BLaER1 (cell line): ENCODE data around the gene CNTNAP3B.
"Not testable (repeated sequence)": the region's sequence is repeated elsewhere in the genome, so short reads cannot be mapped to it uniquely, and the experiment has no call there.

Source experiments
- H3K27ac ChIP-seq: shearing (Covaris generic); formaldehyde crosslinking; 2 replicates; pipeline ENCODE4 v1.8.1; 2022
- H3K27me3 ChIP-seq: shearing (Covaris generic); formaldehyde crosslinking; 2 replicates; pipeline ENCODE4 v1.8.1; 2022
- H3K36me3 ChIP-seq: shearing (Covaris generic); formaldehyde crosslinking; 2 replicates; pipeline ENCODE4 v1.8.1; 2022
- H3K4me1 ChIP-seq: shearing (Covaris generic); formaldehyde crosslinking; 2 replicates; pipeline ENCODE4 v1.8.1; 2022
- H3K4me2 ChIP-seq: shearing (Covaris generic); formaldehyde crosslinking; 2 replicates; pipeline ENCODE4 v1.8.1; 2022
- H3K4me3 ChIP-seq: shearing (Covaris generic); formaldehyde crosslinking; 2 replicates; pipeline ENCODE4 v1.8.1; 2022
- H3K9ac ChIP-seq: shearing (Covaris generic); formaldehyde crosslinking; 2 replicates; pipeline ENCODE4 v1.8.1; 2022
- H3K9me3 ChIP-seq: shearing (Covaris generic); formaldehyde crosslinking; 2 replicates; pipeline ENCODE4 v1.8.1; 2022
- H4K20me1 ChIP-seq: shearing (Covaris generic); formaldehyde crosslinking; 2 replicates; pipeline ENCODE4 v1.8.1; 2022

CNTNAP3B gene

GRCh38 chr9:42033541-42033940 is 95.7 kb downstream of the CNTNAP3B start:
- not testable (repeated sequence) for H3K27ac ChIP-seq, H3K9ac ChIP-seq, H3K27me3 ChIP-seq, H3K9me3 ChIP-seq, H3K4me2 ChIP-seq, H4K20me1 ChIP-seq, H3K4me3 ChIP-seq, H3K4me1 ChIP-seq, H3K36me3 ChIP-seq

GRCh38 chr9:42020639-42021038 is 108.6 kb downstream of the CNTNAP3B start:
- not testable (repeated sequence) for H3K4me2 ChIP-seq, H3K36me3 ChIP-seq, H3K4me1 ChIP-seq, H3K4me3 ChIP-seq, H3K27ac ChIP-seq, H3K9ac ChIP-seq, H3K27me3 ChIP-seq, H3K9me3 ChIP-seq, H4K20me1 ChIP-seq

GRCh38 chr9:42018220-42018922 is 110.9 kb downstream of the CNTNAP3B start:
- H3K9ac ChIP-seq, H3K27ac ChIP-seq, H3K4me2 ChIP-seq, H3K27me3 ChIP-seq, H3K9me3 ChIP-seq, H3K4me3 ChIP-seq, H3K36me3 ChIP-seq, H3K4me1 ChIP-seq, H4K20me1 ChIP-seq: not testable (repeated sequence)

GRCh38 chr9:42014317-42014716 is 114.9 kb downstream of the CNTNAP3B start:
- H3K36me3 ChIP-seq, H3K4me1 ChIP-seq, H3K4me2 ChIP-seq, H3K27me3 ChIP-seq, H3K4me3 ChIP-seq, H3K27ac ChIP-seq, H4K20me1 ChIP-seq, H3K9me3 ChIP-seq, H3K9ac ChIP-seq: not testable (repeated sequence)

GRCh38 chr9:41991607-41992006 is 137.6 kb downstream of the CNTNAP3B start:
- H4K20me1 ChIP-seq, H3K27me3 ChIP-seq, H3K9me3 ChIP-seq, H3K27ac ChIP-seq, H3K9ac ChIP-seq, H3K36me3 ChIP-seq, H3K4me2 ChIP-seq, H3K4me3 ChIP-seq, H3K4me1 ChIP-seq: not testable (repeated sequence)

GRCh38 chr9:41980271-41980670 is 149.0 kb downstream of the CNTNAP3B start:
- not testable (repeated sequence) for H3K9ac ChIP-seq, H3K4me2 ChIP-seq, H3K27me3 ChIP-seq, H3K27ac ChIP-seq, H4K20me1 ChIP-seq, H3K9me3 ChIP-seq, H3K4me1 ChIP-seq, H3K36me3 ChIP-seq, H3K4me3 ChIP-seq

- not testable (repeated sequence) for H3K27me3 ChIP-seq, H3K4me3 ChIP-seq
These were observed 151.1 kb downstream of the CNTNAP3B start for GRCh38 chr9:41977965-41978600.

GRCh38 chr9:41974906-41975305 is 154.3 kb downstream of the CNTNAP3B start:
- H3K9ac ChIP-seq, H3K4me3 ChIP-seq, H4K20me1 ChIP-seq, H3K4me2 ChIP-seq, H3K27ac ChIP-seq, H3K27me3 ChIP-seq, H3K36me3 ChIP-seq, H3K9me3 ChIP-seq, H3K4me1 ChIP-seq: not testable (repeated sequence)

More at GRCh38 chr9:41977965-41978600, 151.1 kb downstream of the CNTNAP3B start:
- H3K27ac ChIP-seq, H3K9me3 ChIP-seq, H3K4me2 ChIP-seq, H4K20me1 ChIP-seq, H3K36me3 ChIP-seq, H3K4me1 ChIP-seq, H3K9ac ChIP-seq: not testable (repeated sequence)

GRCh38 chr9:41953007-41953406 is 176.2 kb downstream of the CNTNAP3B start:
- H3K36me3 ChIP-seq, H3K9ac ChIP-seq, H4K20me1 ChIP-seq, H3K27me3 ChIP-seq, H3K4me1 ChIP-seq, H3K27ac ChIP-seq, H3K4me3 ChIP-seq, H3K9me3 ChIP-seq, H3K4me2 ChIP-seq: not testable (repeated sequence)

GRCh38 chr9:41941738-41942137 is 187.5 kb downstream of the CNTNAP3B start:
- not testable (repeated sequence) for H3K27me3 ChIP-seq, H3K36me3 ChIP-seq, H3K4me1 ChIP-seq, H3K4me2 ChIP-seq, H3K4me3 ChIP-seq, H3K27ac ChIP-seq, H3K9me3 ChIP-seq, H3K9ac ChIP-seq, H4K20me1 ChIP-seq

GRCh38 chr9:41938143-41938542 is 191.1 kb downstream of the CNTNAP3B start:
- H3K9me3 ChIP-seq, H3K27me3 ChIP-seq, H3K4me3 ChIP-seq, H3K9ac ChIP-seq, H4K20me1 ChIP-seq, H3K4me1 ChIP-seq, H3K4me2 ChIP-seq, H3K27ac ChIP-seq, H3K36me3 ChIP-seq: not testable (repeated sequence)

- H3K9me3 ChIP-seq, H3K27ac ChIP-seq, H3K9ac ChIP-seq, H3K36me3 ChIP-seq, H3K4me2 ChIP-seq, H3K4me3 ChIP-seq, H4K20me1 ChIP-seq, H3K27me3 ChIP-seq, H3K4me1 ChIP-seq: not testable (repeated sequence)
These were observed 193.5 kb downstream of the CNTNAP3B start for GRCh38 chr9:41935727-41936126.

- H3K4me1 ChIP-seq, H3K9me3 ChIP-seq, H3K36me3 ChIP-seq, H3K9ac ChIP-seq, H4K20me1 ChIP-seq, H3K27me3 ChIP-seq, H3K4me2 ChIP-seq, H3K4me3 ChIP-seq, H3K27ac ChIP-seq: not testable (repeated sequence)
These were observed 200.1 kb downstream of the CNTNAP3B start for GRCh38 chr9:41929172-41929571.

- not testable (repeated sequence) for H3K36me3 ChIP-seq, H3K4me1 ChIP-seq, H3K4me3 ChIP-seq, H3K4me2 ChIP-seq, H3K9me3 ChIP-seq, H3K9ac ChIP-seq, H4K20me1 ChIP-seq, H3K27me3 ChIP-seq, H3K27ac ChIP-seq
These were observed 211.9 kb downstream of the CNTNAP3B start for GRCh38 chr9:41917374-41917773.

GRCh38 chr9:41905488-41905887 is 223.7 kb downstream of the CNTNAP3B start:
- H3K36me3 ChIP-seq, H3K4me1 ChIP-seq, H3K9ac ChIP-seq, H4K20me1 ChIP-seq, H3K4me3 ChIP-seq, H3K4me2 ChIP-seq, H3K9me3 ChIP-seq, H3K27me3 ChIP-seq, H3K27ac ChIP-seq: not testable (repeated sequence)
